IPS-NIHi7 (cell line): ENCODE data around the gene GPRC5C.
A peak's percentile ranks its signal among the peaks of the same experiment; 100 is the strongest.

ENCODE experiments used
- DNase-seq: peaks from one replicate; pipeline ENCODE4 v3.0.0; 2012; ENCODE audit warnings: mixed read lengths; ENCODE audit errors: extremely low spot score

The GPRC5C gene

GRCh38 chr17:74452033-74452840 lies 20.3 kb downstream of the GPRC5C start:
- DNase-seq = no peak

GRCh38 chr17:74452841-74453661 lies 21.2 kb downstream of the GPRC5C start:
- DNase-seq = no peak

GRCh38 chr17:74453665-74454196 lies 21.8 kb downstream of the GPRC5C start:
- DNase-seq = peak; percentile 98

- DNase-seq = no peak
Observed at GRCh38 chr17:74454197-74455024, 22.5 kb downstream of the GPRC5C start.

GRCh38 chr17:74455025-74455545 lies 23.2 kb downstream of the GPRC5C start:
- no peak for DNase-seq

GRCh38 chr17:74455821-74456220 lies 23.9 kb downstream of the GPRC5C start:
- DNase-seq = no peak

GRCh38 chr17:74457146-74457819 lies 25.4 kb downstream of the GPRC5C start:
- DNase-seq = peak; percentile 76

- DNase-seq = no peak
Observed at GRCh38 chr17:74457820-74458166, 25.9 kb downstream of the GPRC5C start.

GRCh38 chr17:74458835-74459234 lies 26.9 kb downstream of the GPRC5C start:
- DNase-seq = no peak

GRCh38 chr17:74459622-74460021 lies 27.7 kb downstream of the GPRC5C start:
- DNase-seq = no peak

- no peak for DNase-seq
Observed at GRCh38 chr17:74460241-74460640, 28.4 kb downstream of the GPRC5C start.

- no peak for DNase-seq
Observed at GRCh38 chr17:74460996-74461395, 29.1 kb downstream of the GPRC5C start.

- no peak for DNase-seq
Observed at GRCh38 chr17:74461611-74462010, 29.7 kb downstream of the GPRC5C start.

GRCh38 chr17:74464730-74465377 lies 33.0 kb downstream of the GPRC5C start:
- no peak for DNase-seq

- no peak for DNase-seq
Observed at GRCh38 chr17:74465378-74466110, 33.7 kb downstream of the GPRC5C start.

GRCh38 chr17:74466111-74466827 lies 34.4 kb downstream of the GPRC5C start, which contains the start of gene CD300A:
CD300A (plus strand) TSS chr17:74466634; CDS start chr17:74466704, 70 bp downstream.
- no peak for DNase-seq

- no peak for DNase-seq
Observed at GRCh38 chr17:74466828-74467184, 34.9 kb downstream of the GPRC5C start.

- DNase-seq = peak; percentile 44
Observed at GRCh38 chr17:74467221-74467951, 35.5 kb downstream of the GPRC5C start.
